Measurements from ENCODE around the gene MAD1L1. TPM values are rescaled to one million over a fixed set of nuclear protein-coding genes. Genes with fewer than 3 reads are reported as not detected.

The MAD1L1 gene
- total and polyA plus RNA-seq, 7 donors: 11.7 to 17.5 (median 15.6) TPM

- H3K4me3 ChIP-seq: no peak overlapping the region
- H3K27ac ChIP-seq: no peak overlapping the region
- WGBS, 3 donors: 82 to 83% (median 82%) methylated on average over 11 of the region's 11 CpGs
These were observed 289.4 kb downstream of the MAD1L1 start for GRCh38 chr7:1943326-1943725.

GRCh38 chr7:1942941-1943289, 289.8 kb downstream of the MAD1L1 start:
- DNase-seq (no peak), ATAC-seq (no peak)
- H3K27me3 ChIP-seq (ENCODE audit: insufficient read depth in 3 of 3, low read length in 2 of 3): no peaks in the 10 kb centered on the region
- H3K27ac ChIP-seq: no peak overlapping the region
- no peak overlapping the region for H3K4me3 ChIP-seq
- intact Hi-C loops (cut with DNase I): no loop called here
- WGBS, 3 donors: 67 to 87% (median 82%) methylated on average over 5 of the region's 5 CpGs
- TF ChIP-seq CTCF (IDR thresholded peaks at IDR 0.05): no peak
- no peaks in the 10 kb centered on the region for H3K9me3 ChIP-seq
- H3K36me3 ChIP-seq (ENCODE audit: insufficient read depth in 1 of 2, low read depth in 1 of 2): no peaks in the 10 kb centered on the region
- no peaks in the 10 kb centered on the region for H3K4me1 ChIP-seq

More at GRCh38 chr7:1943326-1943725, 289.4 kb downstream of the MAD1L1 start:
- H3K27me3 ChIP-seq (ENCODE audit: insufficient read depth in 3 of 3, low read length in 2 of 3): no peaks in the 10 kb centered on the region
- DNase-seq (peak in 1 of 2 donors; percentile 34), ATAC-seq (no peak)
- no peaks in the 10 kb centered on the region for H3K4me1 ChIP-seq
- H3K36me3 ChIP-seq (ENCODE audit: insufficient read depth in 1 of 2, low read depth in 1 of 2): no peaks in the 10 kb centered on the region
- intact Hi-C loops (cut with DNase I): no loop called here
- no peaks in the 10 kb centered on the region for H3K9me3 ChIP-seq
- TF ChIP-seq CTCF (IDR thresholded peaks at IDR 0.05): no peak

GRCh38 chr7:1942243-1942940, 290.4 kb downstream of the MAD1L1 start:
- H3K27ac ChIP-seq: no peak overlapping the region
- H3K27me3 ChIP-seq (ENCODE audit: insufficient read depth in 3 of 3, low read length in 2 of 3): no peaks in the 10 kb centered on the region
- 86 to 89% (median 87%) methylated on average over 23 of the region's 23 CpGs for WGBS, 3 donors
- H3K4me1 ChIP-seq: no peaks in the 10 kb centered on the region
- no peak overlapping the region for H3K4me3 ChIP-seq
- H3K36me3 ChIP-seq (ENCODE audit: insufficient read depth in 1 of 2, low read depth in 1 of 2): no peaks in the 10 kb centered on the region
- intact Hi-C loops (cut with DNase I): no loop called here
- peak in 1 of 2 donors; percentile 9 for DNase-seq
- no peak for ATAC-seq
- no peaks in the 10 kb centered on the region for H3K9me3 ChIP-seq
- no peak for TF ChIP-seq CTCF (IDR thresholded peaks at IDR 0.05)

- WGBS, 3 donors: 80 to 81% (median 81%) methylated on average over 30 of the region's 30 CpGs
- no peaks in the 10 kb centered on the region for H3K27me3 ChIP-seq (ENCODE audit: insufficient read depth in 3 of 3, low read length in 2 of 3)
- H3K36me3 ChIP-seq (ENCODE audit: insufficient read depth in 1 of 2, low read depth in 1 of 2): no peaks in the 10 kb centered on the region
- intact Hi-C loops (cut with DNase I): no loop called here
- no peaks in the 10 kb centered on the region for H3K9me3 ChIP-seq
- DNase-seq: peak; percentile 6 to 39
- no peak overlapping the region for H3K27ac ChIP-seq
- H3K4me3 ChIP-seq: no peak overlapping the region
- no peaks in the 10 kb centered on the region for H3K4me1 ChIP-seq
- no peak for ATAC-seq
- no peak for TF ChIP-seq CTCF (IDR thresholded peaks at IDR 0.05)
These were observed 291.1 kb downstream of the MAD1L1 start for GRCh38 chr7:1941464-1942242.
